ENCODE results near the gene TFCP2L1.

- TF ChIP-seq EZH2 (IDR thresholded peaks at IDR 0.05; ENCODE audit: low read length, unreplicated experiment) = no peak
- TF ChIP-seq CTCF (conservative IDR thresholded peaks at IDR 0.05; ENCODE audit: low read depth, low read length) = no peak
- TF ChIP-seq EZH2phosphoT487 (IDR thresholded peaks at IDR 0.05; ENCODE audit: borderline replicate concordance, low read length) = no peak
Observed at GRCh38 chr2:121197369-121198091, 87.5 kb downstream of the TFCP2L1 start.
